Measurements from ENCODE around the gene ZNF512.
"Not testable (repeated sequence)": the region's sequence is repeated elsewhere in the genome, so short reads cannot be mapped to it uniquely, and the experiment has no call there.

Gene ZNF512, protein sequence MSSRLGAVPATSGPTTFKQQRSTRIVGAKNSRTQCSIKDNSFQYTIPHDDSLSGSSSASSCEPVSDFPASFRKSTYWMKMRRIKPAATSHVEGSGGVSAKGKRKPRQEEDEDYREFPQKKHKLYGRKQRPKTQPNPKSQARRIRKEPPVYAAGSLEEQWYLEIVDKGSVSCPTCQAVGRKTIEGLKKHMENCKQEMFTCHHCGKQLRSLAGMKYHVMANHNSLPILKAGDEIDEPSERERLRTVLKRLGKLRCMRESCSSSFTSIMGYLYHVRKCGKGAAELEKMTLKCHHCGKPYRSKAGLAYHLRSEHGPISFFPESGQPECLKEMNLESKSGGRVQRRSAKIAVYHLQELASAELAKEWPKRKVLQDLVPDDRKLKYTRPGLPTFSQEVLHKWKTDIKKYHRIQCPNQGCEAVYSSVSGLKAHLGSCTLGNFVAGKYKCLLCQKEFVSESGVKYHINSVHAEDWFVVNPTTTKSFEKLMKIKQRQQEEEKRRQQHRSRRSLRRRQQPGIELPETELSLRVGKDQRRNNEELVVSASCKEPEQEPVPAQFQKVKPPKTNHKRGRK

DNA sequence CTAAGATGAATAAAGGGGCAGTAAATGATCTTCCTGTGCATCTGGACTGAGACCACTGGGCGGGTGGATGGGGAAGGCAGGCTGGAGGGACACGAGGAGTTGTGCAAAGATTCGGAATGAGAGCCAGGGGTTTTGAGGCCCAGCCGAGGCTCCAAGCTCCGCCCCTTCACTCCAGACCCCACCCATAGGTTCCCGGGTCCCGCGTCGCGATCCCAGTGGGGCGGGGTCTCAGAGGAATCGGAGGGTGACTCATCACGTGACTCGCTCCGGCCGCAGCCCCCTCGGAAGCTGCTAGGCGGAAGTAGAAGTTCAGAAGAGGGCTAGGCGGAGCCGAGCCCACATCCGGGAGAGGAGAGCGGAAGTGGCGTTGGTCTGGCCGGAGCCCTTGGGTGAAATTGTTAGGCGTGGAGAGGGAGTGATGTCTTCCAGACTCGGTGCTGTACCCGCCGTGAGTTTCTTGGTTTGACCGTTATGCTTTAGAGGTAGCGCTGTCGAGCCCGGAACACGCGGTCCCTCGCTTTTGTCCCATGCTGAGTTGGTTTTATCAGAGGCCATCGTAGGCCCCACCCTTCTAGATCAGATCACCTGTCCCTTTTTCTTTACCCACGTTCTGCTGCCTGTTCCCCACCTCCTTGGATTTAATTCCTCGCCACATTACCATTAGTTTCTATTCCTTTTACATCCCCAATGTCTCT, at the start of gene ZNF512:
Gene ZNF512 (plus strand): TSS at position 348 of the 695 bp plus-strand sequence. CDS start 71 bp downstream, at position 419.
- peak; percentile 34 to 59 (median 49) for DNase-seq

DNA sequence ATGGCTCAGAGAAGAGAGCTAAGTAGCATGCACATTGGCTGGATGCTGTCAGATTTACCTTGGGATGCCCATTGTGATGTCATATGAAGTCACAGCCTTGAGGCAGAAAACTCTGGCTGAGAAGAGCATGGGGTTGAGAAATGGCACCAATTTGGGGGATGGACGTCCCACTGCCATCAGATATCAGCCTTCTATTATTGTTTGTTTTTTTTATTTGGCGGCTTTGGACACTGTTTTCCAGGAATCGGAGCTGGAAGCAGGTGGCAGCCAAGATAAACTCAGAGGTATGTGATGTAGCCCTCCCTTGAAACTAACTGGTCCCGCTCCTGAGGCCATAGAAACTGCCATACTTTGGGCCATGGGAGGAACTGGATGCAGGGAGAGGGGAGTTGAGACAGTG, 45.6 kb upstream of the ZNF512 start:
- no peak for DNase-seq

DNA sequence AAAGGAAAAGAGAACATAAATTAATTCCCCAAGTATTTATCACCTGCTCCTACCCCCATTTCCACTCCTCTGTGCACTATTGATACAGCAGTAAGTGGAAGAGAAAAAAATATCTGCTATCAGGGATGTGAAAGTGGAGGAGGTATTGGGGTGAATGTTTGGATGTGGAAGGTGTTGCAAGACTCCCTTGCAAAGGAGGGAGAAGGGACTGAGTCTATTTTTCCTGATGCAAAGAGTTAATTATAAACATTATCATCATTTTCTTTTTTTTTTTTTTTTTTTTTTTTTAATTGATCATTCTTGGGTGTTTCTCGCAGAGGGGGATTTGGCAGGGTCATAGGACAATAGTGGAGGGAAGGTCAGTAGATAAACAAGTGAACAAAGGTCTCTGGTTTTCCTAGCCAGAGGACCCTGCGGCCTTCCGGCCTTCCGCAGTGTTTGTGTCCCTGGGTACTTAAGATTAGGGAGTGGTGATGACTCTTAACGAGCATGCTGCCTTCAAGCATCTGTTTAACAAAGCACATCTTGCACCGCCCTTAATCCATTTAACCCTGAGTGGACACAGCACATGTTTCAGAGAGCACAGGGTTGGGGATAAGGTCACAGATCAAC, 43.9 kb upstream of the ZNF512 start:
- not testable (repeated sequence) for DNase-seq

DNA sequence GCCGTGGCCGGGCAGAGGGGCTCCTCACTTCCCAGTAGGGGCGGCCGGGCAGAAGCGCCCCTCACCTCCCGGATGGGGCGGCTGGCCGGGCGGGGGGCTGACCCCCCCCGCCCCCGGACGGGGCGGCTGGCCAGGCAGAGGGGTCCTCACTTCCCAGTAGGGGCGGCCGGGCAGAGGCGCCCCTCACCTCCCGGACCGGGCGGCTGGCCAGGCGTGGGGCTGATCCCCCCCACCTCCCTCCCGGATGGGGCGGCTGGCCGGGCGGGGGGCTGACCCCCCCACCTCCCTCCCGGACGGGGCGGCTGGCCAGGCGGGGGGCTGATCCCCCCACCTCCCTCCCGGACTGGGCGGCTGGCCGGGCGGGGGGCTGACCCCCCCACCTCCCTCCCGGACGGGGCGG, 43.2 kb upstream of the ZNF512 start:
- not testable (repeated sequence) for DNase-seq

DNA sequence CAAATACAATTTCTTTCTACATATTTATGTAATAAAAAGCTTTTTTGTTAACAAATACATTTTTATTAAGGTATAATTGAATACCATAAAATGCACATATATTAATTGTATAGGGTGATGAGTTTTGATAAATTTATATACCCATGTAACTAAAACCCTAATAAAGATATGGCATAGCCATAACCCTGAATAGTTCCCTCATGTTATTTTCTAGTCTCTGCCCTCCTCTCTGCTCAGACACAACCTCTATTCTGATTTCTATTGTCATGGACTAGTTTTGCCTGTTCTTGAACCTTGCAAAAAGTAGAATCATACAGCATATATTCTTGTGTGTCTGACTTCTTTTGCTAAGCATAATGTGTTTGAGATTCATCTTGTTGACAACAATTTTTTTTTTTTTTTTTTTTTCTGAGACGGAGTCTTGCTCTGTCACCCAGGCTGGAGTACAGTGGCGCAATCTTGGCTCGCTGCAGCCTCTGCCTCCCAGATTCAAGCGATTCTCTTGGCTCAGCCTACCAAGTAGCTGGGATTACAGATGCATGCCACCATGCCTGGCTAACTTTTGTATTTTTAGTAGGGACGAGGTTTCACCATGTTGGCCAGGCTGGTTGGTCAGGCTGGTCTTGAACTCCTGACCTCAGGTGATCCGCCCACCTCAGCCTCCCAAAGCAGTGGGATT, 38.6 kb upstream of the ZNF512 start:
- DNase-seq, result no peak

DNA sequence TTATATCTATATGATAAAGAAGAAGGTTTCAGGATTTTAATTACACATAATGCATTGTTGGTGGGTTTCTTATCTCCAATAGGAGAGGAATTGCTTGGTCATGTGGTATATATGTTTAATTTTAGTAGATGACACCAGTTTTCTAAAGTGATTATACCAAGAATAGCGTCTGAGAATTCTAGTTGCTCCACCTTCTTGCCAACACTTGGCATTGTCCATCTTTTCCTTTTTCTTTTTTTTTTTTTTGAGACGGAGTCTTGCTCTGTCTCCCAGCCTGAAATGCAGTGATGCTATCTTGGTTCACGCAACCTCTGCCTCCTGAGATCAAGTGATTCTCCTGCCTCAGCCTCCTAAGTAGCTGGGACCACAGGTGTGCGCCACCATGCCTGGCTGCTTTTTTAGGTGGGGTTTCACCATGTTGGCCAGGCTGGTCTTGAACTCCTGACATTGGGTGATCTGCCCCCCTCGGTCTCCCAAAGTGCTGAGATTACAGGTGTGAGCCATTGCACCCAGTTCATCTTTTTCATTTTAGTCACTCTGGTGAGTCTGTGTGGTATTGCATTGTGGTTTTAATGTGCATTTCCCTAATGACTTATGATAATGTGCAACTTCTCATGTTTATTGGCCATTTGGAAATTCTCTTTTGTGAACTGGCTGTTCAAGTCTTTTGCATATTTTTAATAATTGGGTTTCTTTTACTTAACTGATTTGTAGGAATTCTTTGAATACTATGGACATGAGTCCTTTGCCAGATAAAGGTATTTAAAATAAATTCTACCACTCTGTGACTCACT, 37.3 kb upstream of the ZNF512 start:
- no peak for DNase-seq

DNA sequence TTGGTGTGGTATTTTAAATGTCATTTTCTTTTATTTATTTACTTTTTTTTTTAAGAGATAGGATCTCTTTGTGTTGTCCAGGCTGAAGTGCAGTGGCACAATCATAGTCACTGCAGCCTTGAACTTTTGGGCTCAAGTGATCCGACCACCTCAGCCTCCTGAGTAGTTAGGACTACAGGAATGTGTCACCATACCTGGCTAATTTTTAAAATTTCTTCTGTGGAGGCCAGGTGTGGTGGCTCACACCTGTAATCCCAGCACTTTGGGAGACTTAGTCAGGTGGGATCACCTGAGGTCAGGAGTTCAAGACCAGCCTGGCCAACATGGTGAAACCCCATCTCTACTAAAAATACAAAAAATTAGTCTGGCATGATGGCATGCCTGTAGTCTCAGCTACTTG, 33.5 kb upstream of the ZNF512 start:
- DNase-seq, result no peak

DNA sequence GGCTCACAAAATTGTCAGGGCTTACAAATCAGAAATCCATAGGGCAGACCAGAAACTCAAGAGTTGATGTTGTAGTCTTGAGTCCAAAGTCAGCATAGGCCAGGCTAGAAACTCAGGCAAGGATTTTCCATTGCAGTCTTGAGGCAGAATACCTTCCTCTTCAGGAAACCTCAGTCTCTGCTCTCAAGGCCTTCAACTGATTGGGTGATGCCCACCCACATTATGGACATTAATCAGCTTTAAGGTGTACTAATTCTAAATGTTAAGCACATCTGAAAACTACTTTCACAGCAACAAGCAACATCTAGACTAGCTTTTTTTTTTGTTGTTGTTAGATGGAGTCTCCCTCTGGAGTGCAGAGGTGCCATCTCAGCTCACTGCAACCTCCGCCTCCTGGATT, 31.3 kb upstream of the ZNF512 start:
- DNase-seq, result no peak

DNA sequence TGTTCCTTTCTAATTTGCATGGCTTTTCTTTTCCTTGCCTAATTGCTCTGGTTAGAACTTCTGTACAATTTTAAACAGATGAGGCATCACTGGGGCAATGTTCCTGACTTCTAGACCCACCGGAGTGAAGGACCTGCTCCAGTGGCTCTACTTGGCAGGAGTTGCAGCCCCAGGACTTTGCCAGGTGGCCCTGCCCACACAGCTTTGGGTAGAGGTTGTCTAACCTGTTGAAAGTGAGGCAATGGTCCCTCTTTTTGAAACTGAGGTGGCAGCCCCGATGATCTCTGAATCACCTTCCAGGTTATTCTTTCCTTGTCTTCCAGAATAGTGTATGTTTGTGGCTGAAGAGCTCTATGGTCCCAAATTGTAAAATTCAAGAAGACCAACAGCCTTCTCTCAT, 29.9 kb upstream of the ZNF512 start:
- DNase-seq, result no peak

DNA sequence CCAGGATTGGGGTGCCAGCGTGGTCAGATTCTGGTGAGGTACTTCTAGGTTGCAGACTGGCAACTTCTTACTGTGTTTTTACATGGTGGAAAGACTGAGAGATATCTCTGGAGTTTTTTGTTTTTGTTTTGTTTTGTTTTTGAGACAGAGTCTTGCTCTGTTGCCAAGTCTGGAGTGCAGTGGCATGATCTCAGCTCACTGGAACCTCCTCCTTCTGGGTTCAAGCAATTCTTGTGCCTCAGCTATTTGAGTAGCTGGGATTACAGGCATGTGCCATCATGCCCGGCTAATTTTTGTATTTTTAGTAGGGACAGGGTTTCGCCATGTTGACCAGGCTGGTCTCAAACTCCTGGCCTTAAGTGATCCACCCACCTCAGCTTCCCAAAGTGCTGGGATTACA, 28.4 kb upstream of the ZNF512 start:
- not testable (repeated sequence) for DNase-seq

DNA sequence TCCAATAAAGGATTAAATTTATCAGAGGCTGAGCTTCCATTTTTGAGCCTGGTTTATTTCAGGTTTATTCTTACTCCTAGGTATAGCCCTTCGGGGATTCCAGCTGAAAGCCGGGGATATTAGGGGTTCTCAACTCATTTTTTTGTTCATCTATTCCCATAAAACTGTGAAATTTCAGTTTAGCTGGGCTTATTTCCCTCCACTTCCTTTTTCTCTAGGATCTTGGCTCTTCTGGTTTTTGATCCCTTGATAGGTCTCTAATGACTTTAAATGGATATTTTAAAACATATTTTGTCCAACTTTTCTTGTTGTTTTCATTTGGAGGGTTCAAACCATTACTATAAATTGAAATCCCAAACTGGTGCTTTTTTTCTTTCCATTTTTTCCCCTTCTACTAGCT, 23.6 kb upstream of the ZNF512 start:
- DNase-seq, result no peak

DNA sequence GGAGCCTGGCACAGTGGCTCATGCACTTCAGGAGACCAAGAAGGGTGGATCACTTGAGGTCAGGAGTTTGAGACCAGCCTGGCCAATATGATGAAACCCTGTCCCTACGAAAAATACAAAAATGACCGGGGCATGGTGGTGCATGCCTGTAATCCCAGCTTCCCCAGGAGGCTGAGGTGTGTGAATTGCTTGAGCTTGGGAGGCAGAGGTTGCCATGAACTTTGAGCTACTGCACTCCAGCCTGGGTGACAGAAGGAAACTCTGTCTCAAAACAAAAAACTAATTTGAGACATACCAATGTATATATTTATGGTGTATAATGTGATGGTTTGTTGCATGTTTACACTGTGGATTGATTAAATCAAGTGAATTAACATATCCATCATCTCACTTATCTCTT, 21.8 kb upstream of the ZNF512 start:
- DNase-seq, result no peak

DNA sequence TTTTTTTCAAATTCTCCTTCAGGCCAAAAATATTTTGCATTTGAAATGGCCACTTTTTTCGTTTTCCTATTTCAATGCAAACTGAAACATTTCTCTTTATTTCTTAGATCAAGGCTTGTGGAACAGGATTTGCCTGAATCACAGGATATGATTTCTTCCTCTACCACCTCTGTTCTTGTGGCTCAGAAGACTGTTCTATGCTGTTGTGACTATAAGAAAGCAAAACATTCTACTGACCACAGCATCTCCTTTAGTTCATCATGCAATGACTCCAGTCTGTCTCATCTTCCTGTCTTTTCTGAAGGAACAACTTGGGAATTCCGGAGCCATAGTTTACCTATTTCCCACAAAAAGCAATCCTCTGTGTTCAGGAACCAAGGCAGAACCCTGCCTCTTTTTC, 16.2 kb upstream of the ZNF512 start:
- DNase-seq, result no peak

DNA sequence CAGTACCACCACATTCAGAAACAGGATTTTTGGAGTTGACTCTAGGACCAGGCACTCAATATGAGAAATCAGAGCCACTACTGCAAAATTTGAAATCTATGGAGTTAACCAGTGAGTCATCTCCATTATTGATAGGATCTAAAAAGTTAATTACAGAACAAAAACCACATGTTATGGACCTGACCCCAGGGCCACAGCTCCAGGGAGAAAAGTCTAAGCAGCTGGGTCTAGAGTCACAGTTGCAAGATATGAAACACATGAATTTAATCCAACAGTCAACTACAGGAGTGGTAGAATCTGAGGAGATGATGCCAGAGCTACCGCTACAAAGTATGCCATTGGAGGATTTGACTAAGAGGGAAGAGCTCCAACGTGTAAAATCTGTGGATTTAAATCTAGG, 13.4 kb upstream of the ZNF512 start:
- DNase-seq, result no peak

DNA sequence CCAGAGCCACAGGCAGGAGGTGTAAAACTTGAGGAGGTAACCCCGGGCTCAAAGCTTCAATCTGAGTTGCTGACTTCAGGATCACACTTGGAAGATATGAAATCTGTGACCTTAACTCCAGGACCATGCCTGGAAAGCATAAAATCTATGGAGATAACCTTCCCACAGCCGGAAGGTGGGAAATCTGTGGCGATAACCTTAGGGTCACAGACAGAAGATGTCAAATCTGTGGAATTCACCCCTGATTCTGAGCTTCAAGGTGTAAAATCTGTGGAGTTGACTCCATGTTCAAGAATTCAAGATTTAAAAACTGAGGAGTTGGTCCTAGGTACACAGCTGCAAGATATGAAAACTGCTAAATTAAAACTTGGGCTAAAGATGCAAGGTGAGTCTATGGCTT, 11.6 kb upstream of the ZNF512 start:
- DNase-seq, result no peak

DNA sequence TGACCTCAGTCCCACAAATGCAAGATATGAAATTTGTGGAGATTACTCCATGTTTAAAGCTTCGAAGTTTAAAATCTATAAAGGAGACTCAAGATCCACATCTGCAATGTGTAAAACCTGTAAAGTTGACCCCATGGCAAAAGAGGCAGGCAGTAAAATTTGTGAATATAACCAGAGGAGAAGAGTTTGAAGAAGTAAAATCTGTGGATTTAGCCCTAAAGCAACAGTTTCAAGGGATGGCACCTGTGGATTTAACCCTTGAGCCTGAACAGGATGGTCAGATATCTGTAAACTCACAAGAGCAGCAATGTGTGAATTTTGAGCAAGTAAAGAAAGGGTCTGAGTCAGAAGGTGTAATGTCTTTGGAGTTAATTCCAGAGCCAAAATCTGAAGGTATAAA, 11.2 kb upstream of the ZNF512 start:
- DNase-seq, result no peak

DNA sequence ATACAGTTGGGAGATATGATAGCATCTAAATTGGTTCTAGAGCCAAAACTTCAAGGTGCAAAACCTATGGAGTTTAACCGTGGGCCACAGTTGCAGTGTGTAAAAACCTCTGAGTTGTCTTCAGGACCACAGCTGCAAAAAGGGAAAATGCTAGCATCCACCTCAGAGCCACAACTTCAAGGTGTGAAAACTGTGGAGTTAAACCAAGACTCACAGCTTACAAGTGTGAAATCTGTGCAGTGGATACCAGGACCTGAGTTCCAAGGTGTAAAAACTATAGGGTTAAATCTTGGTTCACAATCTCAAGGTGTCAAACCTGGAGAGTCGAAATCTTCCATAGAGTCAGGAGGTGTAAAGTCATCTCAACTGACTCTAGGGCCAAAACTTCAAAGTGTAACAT, 10.4 kb upstream of the ZNF512 start:
- no peak for DNase-seq

DNA sequence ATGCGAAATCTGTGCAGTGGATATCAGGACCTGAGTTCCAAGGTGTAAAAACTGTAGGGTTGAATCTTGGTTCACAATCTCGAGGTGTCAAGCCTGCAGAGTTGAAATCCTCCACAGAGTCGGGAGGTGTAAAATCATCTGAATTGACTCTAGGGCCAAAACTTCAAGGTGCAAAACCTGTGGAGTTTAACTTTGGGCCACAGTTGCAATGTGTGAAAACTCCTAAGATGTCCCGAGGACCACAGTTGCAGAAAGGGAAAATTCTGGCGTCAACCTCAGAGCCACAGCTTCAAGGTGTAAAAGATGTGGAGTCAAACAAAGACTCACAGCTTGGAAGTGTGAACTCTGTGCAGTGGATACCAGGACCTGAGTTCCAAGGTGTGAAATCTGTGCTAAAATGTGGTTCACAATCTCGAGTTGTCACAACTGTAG, 9.8 kb upstream of the ZNF512 start:
- no peak for DNase-seq

DNA sequence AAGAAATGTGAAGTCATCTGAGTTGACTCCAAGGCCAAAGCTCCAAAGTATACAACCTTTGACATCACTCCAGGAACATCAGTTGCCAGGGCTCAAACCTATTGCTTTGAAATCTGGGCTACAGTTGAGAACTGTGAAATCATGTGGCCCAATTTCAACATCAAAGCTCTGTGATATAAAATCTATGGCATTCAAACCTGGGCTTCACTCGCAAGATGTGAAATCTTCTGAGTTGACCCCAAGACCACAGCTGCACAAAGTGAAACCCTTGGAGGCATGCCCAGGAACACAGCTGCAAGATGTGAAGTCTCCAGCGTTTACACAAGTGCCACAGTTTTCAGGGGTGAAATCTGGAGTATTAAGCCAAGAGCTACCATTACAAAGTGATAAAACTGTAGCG, 9.4 kb upstream of the ZNF512 start:
- DNase-seq, result no peak

DNA sequence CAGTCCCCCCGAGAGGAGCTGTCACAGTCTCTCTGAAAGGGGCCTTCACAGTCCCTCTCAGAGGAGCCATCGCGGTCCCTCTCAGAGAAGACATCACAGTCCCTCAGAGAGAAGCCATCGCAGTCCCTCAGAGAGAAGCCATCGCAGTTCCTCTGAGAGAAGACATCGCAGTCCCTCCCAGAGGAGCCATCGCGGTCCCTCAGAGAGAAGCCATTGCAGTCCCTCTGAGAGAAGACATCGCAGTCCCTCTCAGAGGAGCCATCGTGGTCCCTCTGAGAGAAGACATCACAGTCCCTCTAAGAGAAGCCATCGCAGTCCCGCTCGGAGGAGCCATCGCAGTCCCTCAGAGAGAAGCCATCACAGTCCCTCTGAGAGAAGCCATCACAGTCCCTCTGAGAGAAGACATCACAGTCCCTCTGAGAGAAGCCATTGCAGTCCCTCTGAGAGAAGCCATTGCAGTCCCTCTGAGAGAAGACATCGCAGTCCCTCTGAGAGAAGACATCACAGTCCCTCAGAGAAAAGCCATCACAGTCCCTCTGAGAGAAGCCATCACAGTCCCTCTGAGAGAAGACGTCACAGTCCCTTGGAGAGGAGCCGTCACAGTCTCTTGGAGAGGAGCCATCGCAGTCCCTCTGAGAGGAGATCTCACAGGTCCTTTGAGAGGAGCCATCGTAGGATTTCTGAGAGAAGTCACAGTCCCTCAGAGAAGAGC, 1.3 kb upstream of the ZNF512 start:
- no peak for DNase-seq

DNA sequence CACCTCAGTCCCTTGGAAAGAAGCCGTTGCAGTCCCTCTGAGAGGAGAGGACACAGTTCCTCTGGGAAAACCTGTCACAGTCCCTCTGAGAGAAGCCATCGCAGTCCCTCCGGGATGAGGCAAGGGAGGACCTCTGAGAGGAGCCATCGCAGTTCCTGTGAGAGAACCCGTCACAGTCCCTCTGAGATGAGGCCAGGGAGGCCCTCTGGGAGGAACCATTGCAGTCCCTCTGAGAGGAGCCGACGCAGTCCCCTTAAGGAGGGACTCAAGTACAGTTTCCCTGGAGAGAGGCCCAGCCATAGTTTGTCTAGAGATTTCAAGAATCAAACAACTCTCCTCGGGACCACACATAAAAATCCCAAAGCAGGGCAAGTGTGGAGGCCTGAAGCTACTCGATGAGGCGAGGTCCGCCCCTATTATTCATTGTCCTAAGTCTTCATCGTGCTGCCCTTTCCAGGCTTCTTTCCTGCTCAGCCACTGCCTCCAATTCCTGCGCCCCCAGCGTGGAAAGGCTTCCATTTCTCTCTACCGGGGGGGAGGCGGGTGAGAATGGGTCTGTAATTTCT, 630 bp upstream of the ZNF512 start:
- DNase-seq, result no peak
